Calu3 (cell line): ENCODE data around the gene CFAP45. TPM values are rescaled to one million over a fixed set of nuclear protein-coding genes. Genes with fewer than 3 reads are reported as not detected.
A peak's percentile ranks its signal among the peaks of the same experiment; 100 is the strongest.

Experiments
- BruUV-seq: library from RNA; stranded (reverse); fragments of 400-500 nt; replicated peaks from 2 replicates; lab custom pipeline; 2021; lab: Mats Ljungman, UMichigan
- CTCF ChIA-PET: fragments of 300-600 bp; sonication (Branson Sonifier 250); formaldehyde crosslinking; loops from one replicate; lab custom pipeline; 2022; ENCODE audit warnings: antibody characterized with exemption; lab: Charles Lee
- DNase-seq: peaks from one replicate; pipeline ENCODE4 v3.0.0; 2022
- H3K27ac Mint-ChIP-seq: one replicate; pipeline ENCODE4 v1.8.0; 2022; ENCODE audit warnings: mixed read lengths; ENCODE audit not compliant: unreplicated experiment
- H3K27me3 Mint-ChIP-seq: one replicate; pipeline ENCODE4 v1.8.0; 2022; ENCODE audit warnings: mixed read lengths; ENCODE audit not compliant: unreplicated experiment
- H3K36me3 Mint-ChIP-seq: one replicate; pipeline ENCODE4 v1.8.0; 2022; ENCODE audit warnings: mild to moderate bottlenecking, moderate library complexity, mixed read lengths; ENCODE audit not compliant: insufficient read depth, unreplicated experiment
- H3K4me1 Mint-ChIP-seq: one replicate; pipeline ENCODE4 v1.8.0; 2022; ENCODE audit warnings: mild to moderate bottlenecking, low read depth, mixed read lengths; ENCODE audit not compliant: unreplicated experiment
- H3K4me3 Mint-ChIP-seq: one replicate; pipeline ENCODE4 v1.8.0; 2022; ENCODE audit warnings: mild to moderate bottlenecking, low read depth, moderate library complexity, mixed read lengths; ENCODE audit not compliant: unreplicated experiment
- H3K9me3 Mint-ChIP-seq: one replicate; pipeline ENCODE4 v1.8.0; 2022; ENCODE audit warnings: low read depth, mixed read lengths; ENCODE audit not compliant: unreplicated experiment
- intact Hi-C: fragments of 100-400 bp; cut with micrococcal nuclease; formaldehyde crosslinking; loops from one replicate; pipeline ENCODE4 v1.10.0; 2022; ENCODE audit not compliant: unreplicated experiment
- total RNA-seq: library from RNA; stranded (reverse); gene quantifications from 2 replicates; pipeline ENCODE4 v1.2.3, GENCODE V29; 2022
- TF ChIP-seq, protein P1 (sequence below): fragments of 200-600 bp; IDR thresholded peaks from one replicate; pipeline ENCODE4 v1.8.0; 2022; ENCODE audit warnings: antibody characterized with exemption; ENCODE audit not compliant: unreplicated experiment

The CFAP45 gene
- total RNA-seq, 1 experiment from 2014 or later = 1.8 TPM

DNA sequence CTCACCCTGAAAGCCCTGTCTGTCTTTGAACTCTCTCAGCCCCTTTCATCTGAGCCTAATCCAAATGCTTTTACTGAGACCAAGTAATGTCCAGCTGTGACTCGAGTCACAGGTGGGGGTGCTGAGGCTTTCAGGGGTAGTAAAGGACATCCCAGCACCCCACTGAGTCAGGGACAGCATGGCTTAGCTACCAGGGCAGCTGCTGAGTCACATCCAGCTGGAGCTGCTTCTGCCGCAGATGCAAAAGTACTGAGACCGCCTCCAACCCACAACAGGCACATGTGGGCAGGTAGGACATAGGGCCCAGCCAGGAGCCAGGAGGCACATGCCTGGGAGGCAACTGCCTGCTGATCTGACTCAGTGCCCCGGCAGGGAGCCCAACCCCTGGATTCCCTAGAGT, 30.8 kb downstream of the CFAP45 start:
- intact Hi-C loops = no loop called here
- CTCF ChIA-PET = interaction anchor here (0.6 kb wide), 1 partner anchor 267 kb away, joined by 3 read pairs; no protein-coding TSS in a partner anchor
- no peaks in the 10 kb centered on the region for H3K9me3 Mint-ChIP-seq
- H3K4me1 Mint-ChIP-seq = peaks cover 11% of the 10 kb centered on the region
- H3K4me3 Mint-ChIP-seq = no peak overlapping the region
- BruUV-seq = no TSS peak
- no peak overlapping the region for H3K27ac Mint-ChIP-seq
- peaks cover 14% of the 10 kb centered on the region for H3K27me3 Mint-ChIP-seq
- TF ChIP-seq, protein P1, sequence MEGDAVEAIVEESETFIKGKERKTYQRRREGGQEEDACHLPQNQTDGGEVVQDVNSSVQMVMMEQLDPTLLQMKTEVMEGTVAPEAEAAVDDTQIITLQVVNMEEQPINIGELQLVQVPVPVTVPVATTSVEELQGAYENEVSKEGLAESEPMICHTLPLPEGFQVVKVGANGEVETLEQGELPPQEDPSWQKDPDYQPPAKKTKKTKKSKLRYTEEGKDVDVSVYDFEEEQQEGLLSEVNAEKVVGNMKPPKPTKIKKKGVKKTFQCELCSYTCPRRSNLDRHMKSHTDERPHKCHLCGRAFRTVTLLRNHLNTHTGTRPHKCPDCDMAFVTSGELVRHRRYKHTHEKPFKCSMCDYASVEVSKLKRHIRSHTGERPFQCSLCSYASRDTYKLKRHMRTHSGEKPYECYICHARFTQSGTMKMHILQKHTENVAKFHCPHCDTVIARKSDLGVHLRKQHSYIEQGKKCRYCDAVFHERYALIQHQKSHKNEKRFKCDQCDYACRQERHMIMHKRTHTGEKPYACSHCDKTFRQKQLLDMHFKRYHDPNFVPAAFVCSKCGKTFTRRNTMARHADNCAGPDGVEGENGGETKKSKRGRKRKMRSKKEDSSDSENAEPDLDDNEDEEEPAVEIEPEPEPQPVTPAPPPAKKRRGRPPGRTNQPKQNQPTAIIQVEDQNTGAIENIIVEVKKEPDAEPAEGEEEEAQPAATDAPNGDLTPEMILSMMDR = no peak
- DNase-seq = no peak
- H3K36me3 Mint-ChIP-seq = no peaks in the 10 kb centered on the region

DNA sequence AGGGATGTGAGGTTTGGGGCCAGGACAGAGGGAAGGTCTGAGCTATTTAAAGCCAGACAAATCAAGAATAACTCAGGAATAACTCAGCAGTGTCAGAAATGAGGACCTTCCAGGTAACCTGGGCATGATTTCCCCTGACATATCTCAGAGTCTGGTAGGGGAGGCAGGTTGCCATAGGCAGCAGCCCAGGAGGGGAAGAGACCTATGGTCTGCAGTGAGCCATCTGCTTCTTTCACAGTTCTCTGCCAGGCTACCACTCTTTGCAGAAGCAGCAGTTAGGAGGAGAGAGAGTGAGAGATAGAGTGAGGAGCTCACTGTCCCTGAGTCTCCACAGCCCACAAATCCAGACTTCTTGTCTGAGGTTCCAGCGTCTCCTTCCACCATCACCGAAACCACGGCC, 31.2 kb downstream of the CFAP45 start:
- no TSS peak for BruUV-seq
- Mint-ChIP-seq H3K36me3 (no peaks in the 10 kb centered on the region), H3K9me3 (no peaks in the 10 kb centered on the region), H3K4me1 (peaks cover 11% of the 10 kb centered on the region), H3K4me3 (no peak overlapping the region), H3K27me3 (peaks cover 19% of the 10 kb centered on the region), H3K27ac (no peak overlapping the region)
- TF ChIP-seq, protein P1 = no peak
- intact Hi-C loops = no loop called here
- no peak for DNase-seq
- CTCF ChIA-PET = no interaction called here

DNA sequence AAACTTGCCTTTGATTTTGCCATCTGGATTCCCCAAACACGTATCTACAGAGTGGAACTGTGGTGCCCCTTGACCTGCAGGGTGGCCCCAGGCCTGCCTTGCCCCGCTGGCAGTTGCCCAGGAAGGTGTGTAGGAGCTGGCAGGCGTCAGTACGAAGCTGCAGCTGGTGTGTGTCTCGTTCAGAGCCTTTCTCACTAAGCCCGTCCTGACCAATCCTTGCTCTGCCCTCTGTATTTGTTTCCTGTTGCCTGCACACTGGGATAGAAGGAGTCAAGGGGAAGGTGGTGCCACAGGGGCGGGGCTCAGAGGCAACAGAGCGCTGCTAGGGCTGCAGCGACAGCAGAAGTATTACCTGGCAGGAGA, 32.3 kb downstream of the CFAP45 start:
- CTCF ChIA-PET = interaction anchor here (1.2 kb wide), 1 partner anchor 77 kb away, joined by 3 read pairs; no protein-coding TSS in a partner anchor
- peak; percentile 57 for DNase-seq
- no peak overlapping the region for H3K4me3 Mint-ChIP-seq
- no TSS peak for BruUV-seq
- TF ChIP-seq, protein P1 = no peak
- H3K27ac Mint-ChIP-seq = no peak overlapping the region
- intact Hi-C loops = no loop called here
- H3K9me3 Mint-ChIP-seq = no peaks in the 10 kb centered on the region
- H3K36me3 Mint-ChIP-seq = no peaks in the 10 kb centered on the region
- H3K4me1 Mint-ChIP-seq = peaks cover 11% of the 10 kb centered on the region
- peaks cover 23% of the 10 kb centered on the region for H3K27me3 Mint-ChIP-seq

DNA sequence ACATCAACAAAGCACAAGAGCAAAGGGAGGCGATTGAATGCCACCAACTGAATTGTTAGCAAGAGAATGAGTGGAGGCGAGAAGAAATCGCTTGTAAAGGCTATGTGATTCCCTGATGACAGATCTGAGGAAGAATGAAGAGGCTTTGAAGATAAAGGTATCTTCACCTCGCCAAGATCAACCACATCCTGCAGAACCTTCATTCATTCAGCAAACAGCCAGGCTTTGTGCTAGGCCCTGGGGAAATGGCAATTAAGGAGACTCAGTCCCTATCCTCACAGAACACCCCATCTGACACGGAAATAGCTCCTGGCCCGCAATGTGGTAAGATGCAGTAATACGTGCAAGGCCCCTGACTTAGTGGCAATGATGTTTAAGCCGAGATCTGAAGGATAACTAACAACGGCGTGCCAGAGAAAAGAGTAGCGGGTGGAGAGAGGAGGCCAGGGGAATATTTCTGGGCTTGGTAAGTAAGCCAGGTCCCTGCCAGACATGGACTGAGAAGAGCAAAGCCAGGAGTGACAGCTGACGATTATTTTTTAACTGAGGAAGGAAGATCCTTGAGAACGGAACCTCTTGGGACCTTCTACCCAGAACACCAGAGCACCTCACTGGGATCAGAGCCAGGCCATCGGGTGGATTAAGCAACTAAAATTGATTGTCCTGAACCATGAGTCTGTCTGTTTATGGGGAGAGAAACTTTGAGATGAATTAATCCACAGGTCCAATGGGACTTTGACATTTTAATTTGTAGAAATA, 32.9 kb downstream of the CFAP45 start:
- H3K4me1 Mint-ChIP-seq = peaks cover 11% of the 10 kb centered on the region
- no TSS peak for BruUV-seq
- intact Hi-C loops = no loop called here
- no peaks in the 10 kb centered on the region for H3K36me3 Mint-ChIP-seq
- H3K4me3 Mint-ChIP-seq = no peak overlapping the region
- H3K9me3 Mint-ChIP-seq = no peaks in the 10 kb centered on the region
- TF ChIP-seq, protein P1 = no peak
- H3K27ac Mint-ChIP-seq = no peak overlapping the region
- no peak for DNase-seq
- peaks cover 23% of the 10 kb centered on the region for H3K27me3 Mint-ChIP-seq
- CTCF ChIA-PET = interaction anchor here (0.8 to 1.2 kb wide), 3 partner anchors 13 to 77 kb away, joined by 3 read pairs; no protein-coding TSS in a partner anchor
